ENCODE measurements around the gene PPFIBP1.

- TF ChIP-seq CTCF (IDR thresholded peaks at IDR 0.05) (no peak), POLR2A (IDR thresholded peaks at IDR 0.05) (no peak)
Observed at GRCh38 chr12:27637524-27637923, 113.5 kb downstream of the PPFIBP1 start.

All from lower leg skin (tissue), 3 donors.